8988T (cell line): ENCODE data around the gene METTL24.
"Not testable (repeated sequence)": the region's sequence is repeated elsewhere in the genome, so short reads cannot be mapped to it uniquely, and the experiment has no call there.

Experiments
- DNase-seq: peaks from one replicate; pipeline ENCODE4 v3.0.0; 2011

The METTL24 gene

GRCh38 chr6:110359556-110359955 is 1.4 kb upstream of the METTL24 start:
- no peak for DNase-seq

DNA sequence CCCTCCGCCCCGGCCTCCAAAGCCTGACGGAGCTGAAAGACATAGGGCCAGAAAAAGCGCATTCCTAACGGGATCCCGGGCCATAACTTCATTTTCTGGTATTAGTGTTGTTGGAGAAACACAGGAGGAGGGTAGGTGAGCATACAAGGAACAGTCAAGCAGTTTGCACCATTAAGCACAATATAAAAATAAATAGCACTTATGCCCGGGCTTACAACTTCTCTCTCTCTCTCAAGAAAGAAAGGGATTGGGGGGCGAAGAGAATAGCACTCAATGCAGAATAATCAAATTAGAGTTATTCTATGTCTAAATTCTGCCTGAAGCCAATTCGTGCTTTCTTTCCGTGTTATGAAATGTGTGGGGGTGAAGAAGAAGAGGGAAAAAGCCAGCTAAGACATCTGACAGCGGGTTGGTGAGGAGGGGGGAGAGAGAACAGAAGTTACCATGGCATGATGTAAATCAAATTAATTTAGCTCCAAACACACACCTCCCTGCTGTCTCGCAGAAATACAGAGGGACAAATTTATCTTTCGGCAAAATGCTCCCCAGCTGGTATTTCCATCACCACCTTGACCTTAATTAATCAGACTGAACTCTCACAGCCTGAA is 508 bp upstream of the METTL24 start:
- DNase-seq, result no peak

GRCh38 chr6:110357298-110357663 is 868 bp downstream of the METTL24 start:
- DNase-seq, result no peak

- DNase-seq, result no peak
Measured at GRCh38 chr6:110356778-110357177, 1.4 kb downstream of the METTL24 start.

DNA sequence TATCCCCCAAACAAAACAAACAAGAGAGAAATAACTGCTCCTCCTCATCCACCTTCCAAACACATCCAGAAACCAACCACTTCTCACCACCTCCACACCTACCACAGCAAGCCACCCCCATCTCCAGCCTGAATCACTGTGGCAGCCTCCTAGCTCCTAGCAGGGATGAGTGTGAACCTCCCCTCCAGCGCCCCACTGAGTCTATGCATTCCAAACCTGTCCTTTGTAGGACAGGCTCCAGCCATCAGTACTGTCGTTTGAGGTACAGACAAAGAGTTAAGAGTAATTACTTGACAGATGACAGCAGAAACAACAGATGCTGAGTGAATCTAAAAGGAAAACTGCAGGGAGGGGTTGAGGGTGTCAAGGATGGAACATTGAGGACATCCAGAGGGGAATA is 2.4 kb downstream of the METTL24 start:
- DNase-seq, result no peak

- no peak for DNase-seq
Measured at GRCh38 chr6:110355022-110355421, 3.1 kb downstream of the METTL24 start.

GRCh38 chr6:110354153-110354552 is 4.0 kb downstream of the METTL24 start:
- no peak for DNase-seq

DNA sequence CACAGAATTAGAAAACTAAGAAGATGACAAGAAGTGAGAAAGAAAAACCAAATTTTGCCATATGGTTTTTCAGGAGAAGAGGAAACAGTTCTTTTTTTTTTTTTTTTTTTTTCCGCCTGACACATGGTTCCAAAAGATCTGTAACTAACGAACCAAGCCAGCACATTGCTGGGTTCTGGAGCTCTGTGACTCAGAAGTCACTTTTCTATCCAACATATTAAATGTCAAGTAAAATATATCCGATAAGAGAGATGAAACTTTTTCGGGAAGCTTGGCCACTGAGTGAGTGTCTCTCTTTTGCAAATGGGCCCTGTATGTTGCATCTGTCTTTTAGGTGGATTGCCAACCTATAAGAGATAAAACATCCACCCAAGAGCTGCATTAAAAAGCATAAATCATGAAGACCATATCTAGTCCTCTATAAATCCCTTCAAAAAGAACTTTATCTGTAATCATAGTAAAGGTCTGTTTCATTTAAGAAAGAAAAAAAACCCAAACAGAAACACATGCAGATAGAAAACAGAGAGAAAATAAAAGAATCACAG is 4.6 kb downstream of the METTL24 start:
- DNase-seq, result no peak

DNA sequence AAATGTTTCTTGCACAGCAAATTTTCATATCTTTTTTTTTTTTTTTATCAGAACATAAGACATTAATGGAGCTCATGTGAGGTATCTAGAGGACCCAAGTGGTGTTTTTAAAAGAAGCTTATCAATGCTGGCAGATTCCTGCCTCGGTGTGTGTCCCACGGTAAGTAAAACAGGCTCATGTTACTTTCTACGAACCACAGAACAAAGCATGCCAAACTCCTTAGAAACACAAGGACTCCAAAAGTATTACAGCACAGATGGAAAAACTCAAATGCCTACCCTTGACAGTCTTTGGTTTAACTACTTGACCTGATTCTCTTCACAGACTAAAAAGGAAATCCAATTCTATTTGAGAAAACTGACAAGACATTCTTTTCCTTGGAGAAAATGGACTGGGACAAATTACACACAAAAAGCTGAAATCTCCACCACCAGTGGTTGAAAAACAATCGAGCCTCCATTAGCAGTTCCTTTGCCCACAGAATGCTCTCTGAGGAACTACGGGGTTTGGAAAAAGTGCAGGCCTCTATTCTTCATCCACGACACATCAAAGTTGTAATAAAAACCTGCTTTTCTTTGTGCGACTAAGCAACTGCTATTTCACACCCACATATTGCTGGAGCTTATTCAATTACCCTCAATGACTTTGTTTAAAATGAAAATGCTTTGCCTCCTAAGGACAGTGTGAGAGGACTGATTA is 5.4 kb downstream of the METTL24 start:
- no peak for DNase-seq

DNA sequence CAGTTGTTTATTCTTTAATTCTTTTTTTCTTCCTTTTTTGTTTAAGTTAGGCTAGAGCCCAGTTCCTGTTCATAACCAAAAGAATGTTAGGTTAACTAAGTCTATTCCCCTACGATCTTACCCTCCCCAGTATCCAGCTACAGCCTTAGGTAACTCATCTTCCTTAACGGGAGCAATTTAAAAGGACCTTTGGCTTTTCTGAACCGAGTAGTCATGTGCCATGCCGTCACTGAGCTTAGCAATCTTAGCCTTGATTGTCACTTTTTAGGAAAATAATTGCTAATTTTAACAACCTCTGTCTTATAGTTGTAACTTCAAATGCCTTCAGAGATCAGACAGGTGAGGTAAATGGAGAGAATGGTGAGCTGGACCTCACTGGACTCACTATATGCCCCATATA is 6.2 kb downstream of the METTL24 start:
- DNase-seq, result no peak

DNA sequence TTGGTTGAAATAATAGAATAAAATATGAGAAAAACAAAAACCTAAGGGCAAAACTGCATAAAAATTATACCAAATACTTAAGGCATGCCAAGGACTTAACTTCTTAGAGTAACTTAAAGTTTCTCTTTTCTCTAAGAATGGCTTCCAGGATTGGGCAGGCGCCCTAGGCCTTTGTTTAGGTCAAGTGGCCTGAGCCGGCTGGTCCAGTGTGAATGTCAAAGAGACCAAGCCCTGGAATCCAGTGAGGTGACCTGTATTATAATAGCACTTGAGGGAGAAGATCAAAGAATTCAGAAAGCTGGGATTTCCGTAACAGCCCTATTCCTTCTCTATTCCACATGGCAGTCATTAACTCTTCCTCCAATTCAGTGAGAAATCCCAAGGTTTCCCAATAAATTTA is 6.6 kb downstream of the METTL24 start:
- DNase-seq, result no peak

DNA sequence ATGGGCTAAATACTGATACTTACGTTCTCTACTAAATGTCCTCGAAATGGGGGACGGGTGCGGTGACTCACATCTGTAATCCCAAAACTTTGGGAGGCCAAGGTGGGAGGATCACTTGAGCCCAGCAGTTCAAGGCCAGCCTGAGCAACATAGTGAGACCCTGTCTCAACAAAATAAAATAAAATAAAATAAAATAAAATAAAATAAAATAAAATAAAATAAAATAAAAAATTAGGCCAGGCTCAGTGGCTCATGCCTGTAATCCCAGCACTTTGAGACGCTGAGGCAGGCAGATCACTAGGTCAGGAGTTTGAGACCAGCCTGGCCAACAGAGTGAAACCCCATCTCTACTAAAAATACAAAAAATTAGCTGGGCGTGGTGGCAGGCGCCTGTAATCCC is 7.6 kb downstream of the METTL24 start:
- not testable (repeated sequence) for DNase-seq

DNA sequence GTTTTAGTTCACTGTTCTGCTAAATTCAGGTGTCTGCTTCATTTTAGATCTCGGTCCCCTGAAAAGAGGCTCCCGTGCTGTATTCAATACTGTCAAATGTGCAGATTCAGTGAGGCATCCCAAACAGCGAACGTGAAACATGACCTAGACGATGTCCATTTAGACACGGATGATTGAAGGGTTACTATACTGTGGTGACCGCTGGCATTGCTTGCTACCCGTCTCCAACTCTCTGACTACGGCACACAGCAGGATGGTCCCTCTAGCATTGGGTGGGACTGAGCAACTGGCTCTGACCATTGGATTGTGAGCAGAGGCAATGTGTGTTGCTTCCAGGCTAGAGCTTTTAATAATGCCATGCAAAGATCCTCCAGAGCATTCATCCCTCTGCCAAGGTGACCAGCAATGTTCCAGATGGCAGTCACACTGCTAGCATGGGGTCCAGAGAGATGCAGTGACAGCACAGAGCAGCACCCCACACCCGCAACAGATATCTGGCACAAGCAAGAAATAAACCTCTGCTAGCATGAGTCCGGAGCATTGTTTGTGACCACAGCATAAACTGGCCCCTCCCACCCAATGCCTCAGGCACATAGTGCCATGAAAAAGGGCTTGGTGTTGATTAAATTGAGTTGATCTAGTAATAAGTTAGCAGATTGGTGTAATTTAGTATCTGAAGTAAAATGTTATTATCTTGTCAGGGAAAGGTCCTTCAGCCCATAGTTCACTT is 9.0 kb downstream of the METTL24 start:
- no peak for DNase-seq

GRCh38 chr6:110345025-110345424 is 13.1 kb downstream of the METTL24 start:
- DNase-seq, result no peak

- DNase-seq, result no peak
Measured at GRCh38 chr6:110342759-110343158, 15.4 kb downstream of the METTL24 start.

DNA sequence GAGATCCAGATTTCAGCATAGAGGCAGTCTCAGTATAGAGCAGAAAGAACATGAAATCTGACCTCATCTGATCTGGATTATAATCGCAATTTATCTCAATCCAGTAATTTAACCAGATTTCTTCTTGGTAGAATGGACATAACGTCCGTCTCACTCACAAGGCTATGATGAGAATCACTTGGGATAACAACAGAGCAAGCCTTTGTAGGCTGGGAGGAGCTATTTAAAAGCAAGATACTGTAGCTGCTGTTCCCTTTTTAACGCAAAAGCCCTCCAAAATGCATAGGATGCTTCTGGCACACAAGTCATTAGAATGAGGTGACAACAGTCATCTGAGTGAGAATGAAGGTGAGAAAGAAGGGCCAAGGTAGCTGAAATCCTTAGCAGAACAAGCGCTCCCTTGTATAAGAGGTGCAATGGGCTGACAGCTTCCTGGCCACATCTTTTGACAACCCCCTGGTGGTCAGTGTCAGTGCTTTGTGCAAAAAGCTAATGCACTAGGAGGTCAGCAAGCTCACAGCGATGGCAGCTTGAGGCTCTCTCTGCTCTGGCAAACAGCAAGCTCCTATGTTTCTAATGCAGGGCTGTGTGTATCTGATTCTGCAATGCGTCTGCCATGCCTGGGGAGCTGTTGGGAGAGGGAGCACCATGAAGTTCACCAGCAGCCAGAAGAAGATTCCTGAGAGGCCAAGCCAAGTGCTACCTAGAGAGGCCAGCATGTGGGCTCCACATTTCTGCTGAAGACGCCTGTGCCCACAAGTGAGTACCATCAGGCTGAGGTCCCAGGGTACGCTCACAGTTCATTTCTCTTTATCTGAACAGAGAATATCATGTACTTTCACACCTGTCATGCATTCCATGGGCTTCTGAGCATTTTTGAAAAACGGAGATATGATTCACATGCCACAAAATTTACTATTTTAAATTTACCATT is 16.2 kb downstream of the METTL24 start:
- no peak for DNase-seq

GRCh38 chr6:110341067-110341466 is 17.1 kb downstream of the METTL24 start:
- no peak for DNase-seq

- no peak for DNase-seq
Measured at GRCh38 chr6:110340392-110340965, 17.7 kb downstream of the METTL24 start.

DNA sequence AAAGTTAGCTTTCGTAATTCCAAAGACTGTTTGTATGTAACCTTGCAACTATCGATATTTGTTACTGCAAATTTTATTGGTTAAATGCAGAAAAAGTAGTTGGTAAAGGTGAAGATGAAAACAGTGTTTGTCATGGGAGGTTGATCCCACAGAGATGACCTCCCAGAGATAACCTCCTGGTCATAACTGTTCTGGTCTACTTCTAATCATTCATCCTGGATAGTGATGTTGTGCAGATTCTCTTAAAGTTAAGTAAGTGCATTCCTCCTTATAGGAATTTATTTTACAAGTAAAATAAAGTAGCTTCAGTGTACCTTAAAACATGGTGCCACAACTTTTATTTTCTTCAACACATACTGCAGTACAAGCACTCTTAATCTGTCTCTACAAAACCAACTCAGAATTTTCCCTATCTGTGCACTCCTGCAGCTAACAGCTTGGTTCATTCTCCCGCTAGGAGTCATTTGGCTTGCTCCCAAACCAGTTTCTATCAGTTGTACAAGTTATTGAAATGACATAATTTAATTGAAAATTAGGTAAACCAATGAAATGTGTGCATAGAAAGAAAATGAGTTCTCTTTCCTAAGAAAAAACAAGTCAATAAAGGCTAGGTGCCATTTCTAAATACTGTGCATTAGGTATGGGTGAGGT is 19.2 kb downstream of the METTL24 start:
- no peak for DNase-seq

DNA sequence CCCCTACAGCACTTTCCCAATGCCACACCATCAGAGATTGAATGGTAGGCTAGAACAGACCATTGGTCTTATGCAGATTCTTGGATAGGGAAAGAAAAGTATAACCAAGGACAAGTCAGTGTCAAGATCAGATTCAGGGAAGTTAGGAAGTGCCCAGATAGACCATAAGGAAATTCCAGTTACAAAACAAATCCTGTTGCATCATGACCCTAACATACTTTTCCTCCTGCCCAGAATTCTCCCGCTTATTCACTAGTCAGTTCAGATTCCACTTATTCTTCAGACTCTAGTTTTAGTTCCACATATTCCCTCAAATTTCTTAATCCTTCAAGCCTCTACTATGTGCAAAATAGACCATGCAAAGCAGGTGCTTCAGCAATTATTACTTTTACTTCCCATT is 20.7 kb downstream of the METTL24 start:
- DNase-seq, result no peak

DNA sequence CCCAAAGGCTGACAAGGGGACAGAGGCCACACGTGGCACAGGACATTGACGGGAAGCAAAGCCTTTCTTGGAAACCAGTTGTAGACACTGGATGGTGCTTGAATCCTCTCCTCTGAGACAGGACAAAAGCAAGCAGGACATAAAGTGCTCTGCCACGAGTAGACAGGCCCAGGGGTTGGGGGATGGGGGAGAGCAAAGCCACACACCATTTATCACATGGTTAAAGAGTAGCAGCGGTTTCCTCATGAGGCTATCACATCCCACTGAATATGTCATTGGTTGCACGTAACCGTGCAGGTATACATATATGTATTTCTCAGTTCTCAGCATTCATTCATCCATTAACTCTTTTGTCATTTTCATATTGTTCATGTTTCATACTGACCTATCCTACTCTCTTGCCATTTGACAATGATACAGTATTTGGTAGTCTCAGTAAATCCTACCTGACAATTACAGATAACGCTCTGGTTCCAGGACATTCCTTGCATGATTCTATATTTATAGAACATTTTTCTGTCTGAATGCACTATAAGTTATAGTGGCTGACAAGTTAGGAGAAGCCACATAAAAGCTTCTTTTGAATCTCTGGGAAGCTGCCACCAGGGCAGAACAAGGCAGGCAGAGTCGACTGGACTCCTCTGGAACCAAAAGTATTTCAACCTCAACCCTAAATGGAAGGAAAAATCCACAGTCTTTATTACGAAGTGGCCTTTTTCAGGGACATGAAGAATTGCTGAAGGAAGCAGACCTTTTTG is 23.5 kb downstream of the METTL24 start:
- DNase-seq, result no peak
